HG03558 (cell line): Measurements from ENCODE around the gene EFCAB6.

Source experiments
- ATAC-seq: cut with Tn5 transposase; IDR thresholded peaks from one replicate; pipeline ENCODE4 v1.9.1; 2021; ENCODE audit warnings: moderate number of reproducible peaks; ENCODE audit not compliant: unreplicated experiment; ENCODE audit errors: extremely low read depth

EFCAB6 gene

DNA sequence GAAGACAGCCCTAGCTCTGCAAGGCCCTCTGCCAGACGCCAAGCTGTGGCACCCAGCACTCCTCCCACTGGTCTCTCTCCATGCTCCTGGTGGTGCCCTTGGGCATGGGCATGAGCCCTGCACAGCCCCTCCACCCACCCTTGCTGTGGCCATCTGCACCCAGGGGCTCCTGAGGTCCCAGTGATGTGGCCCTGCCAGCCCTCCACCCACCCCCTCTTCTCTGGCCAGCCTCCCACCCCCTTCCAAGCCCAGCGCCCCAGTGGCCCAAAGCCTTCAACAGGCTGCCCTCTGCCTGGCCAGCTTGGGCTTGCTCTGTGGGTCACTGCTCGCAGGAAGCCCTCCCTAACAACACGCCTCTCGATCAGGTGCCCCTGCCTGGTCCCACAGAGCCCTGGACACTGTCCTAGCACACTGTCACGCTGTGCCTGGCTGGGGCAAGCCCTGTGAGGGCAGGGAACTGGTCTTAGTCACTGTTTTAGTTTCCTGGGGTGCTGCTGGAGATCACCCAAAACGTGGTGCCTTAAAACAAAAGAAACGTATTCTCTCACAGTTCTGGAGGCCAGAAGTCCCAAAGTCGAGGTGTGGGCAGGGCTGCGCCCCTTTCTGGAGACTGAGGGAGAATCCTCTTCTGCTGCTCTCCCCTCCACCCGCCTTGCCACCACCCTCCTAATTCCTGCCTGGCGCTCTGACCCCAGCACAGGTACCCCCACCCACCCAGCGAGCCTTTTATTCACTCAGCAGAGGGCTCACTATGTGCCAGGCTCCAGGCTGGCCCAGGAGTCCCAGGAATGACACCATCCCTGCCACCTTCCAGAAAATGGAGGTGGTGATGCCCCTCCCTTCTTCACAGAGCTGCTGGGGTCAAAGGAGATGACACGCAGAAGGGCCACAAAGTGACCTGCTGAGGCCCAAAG, 35.5 kb upstream of the EFCAB6 start:
- no peak for ATAC-seq

DNA sequence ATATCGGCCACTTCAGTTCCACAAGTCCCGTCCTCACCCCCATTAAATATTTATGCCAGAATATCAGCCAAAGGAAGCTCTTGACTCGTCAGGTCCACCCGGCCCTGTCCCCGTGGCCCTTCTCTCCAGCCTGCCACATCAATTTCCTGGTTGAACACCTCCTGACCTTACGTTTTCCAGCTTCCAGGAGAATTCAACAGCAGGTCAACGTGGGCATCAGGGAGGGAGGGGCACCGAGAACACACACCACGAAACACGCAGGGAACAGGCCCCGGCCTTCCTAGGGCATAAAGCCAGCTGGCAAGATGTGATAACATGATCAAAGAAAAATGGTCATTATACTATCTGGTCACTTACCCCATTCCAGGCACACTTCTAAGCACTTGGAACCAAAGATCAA, 34.9 kb upstream of the EFCAB6 start:
- ATAC-seq, result no peak

DNA sequence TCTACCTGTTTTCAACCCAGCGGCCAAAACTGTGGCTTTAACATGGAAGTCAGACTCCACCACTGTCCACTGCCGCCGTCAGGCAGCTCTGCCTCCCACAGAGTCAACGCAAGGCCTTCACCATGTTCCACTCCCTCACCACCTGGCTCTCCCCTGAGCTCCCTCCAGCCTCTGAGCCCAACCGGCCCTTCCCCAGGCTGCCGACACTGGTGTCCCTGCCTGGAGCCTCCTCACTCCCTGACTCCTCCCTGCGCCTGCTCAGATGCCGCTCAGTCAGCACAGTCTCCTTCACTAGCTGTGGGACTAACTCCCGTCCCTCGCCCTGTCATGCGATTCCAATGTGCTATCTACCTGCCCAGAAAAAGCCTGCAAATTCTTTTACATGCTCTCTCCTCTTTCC, 33.9 kb upstream of the EFCAB6 start:
- ATAC-seq, result no peak

DNA sequence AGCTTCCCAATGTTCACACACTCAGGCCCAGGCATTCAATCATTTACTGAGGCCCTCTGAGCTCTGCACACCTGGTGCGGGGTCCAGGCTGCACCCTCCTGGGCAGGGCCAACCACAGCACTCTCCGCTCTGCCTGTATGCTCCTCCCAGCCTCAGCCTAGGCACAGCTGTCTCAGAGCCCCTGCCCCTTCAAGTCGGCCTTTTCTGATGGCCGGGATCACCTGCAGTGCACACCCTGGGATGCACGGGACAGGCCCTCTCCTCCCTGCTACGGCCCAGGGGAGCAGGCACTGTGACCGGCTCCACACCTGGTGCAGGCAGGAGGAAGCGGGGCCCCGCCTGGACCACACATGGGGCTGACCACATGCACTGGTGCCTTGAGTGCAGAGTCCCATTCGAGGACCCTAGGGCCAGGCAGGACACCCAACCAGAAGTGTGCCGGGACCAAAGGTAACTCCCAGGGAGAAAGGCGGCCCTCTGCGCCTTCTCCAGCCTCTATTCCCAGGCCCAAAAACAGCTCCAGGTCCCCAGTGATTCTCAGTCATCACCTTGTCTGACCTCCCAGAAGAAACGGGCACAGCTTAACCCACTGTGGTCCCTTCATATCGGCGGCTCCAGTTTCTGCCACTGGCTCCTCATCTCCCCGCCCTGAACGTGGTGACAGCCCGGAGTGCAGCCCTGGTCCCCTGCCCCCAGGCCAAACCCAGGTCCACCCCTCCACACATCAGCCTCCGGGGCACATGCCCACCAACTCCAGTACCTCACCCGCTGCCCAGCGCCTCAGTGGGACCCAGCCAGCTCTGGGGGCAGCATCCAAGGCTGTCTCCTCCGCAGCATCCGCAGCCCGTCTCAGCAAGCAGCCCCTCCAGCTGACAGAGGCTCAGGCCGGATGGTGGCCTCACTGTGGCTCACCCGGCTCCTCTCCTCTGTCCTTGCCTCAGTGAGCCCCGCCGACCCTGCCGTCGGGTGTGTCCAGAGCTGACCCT, 32.7 kb upstream of the EFCAB6 start:
- no peak for ATAC-seq

DNA sequence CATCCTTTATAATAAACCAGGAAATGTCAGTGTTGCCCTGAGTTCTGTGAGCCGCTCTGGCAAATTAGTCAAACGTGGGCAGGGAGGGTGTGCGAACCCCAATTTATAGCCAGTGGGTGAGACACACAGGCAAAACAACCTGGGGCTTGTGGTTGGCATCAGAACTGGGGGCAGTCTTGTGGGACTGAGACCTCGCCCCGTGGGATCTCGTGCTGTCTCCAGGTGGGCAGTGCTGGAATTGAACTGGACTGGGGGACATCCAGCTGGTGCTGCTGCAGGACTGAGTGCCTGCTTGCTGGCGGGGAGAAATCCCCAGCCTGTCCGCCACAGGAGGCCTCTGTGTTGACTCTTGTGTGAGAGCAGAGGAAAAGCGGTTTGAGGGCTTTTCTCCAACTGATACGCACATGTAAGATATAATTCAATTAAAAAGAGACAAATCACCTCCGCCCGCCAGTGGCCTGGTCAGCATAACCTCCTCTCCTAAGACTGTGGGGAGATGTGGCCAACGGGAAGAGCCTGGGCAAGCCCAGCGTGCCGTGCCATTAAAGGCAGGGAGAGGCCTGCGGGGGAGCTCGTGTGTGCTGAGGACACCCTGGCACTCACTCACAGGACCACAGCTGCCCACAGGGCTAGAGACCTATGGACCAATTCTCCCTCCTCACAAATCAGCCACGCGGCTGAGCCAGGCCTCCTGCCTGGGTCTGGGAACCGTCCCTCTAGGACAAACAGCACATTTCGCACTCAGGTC, 31.9 kb upstream of the EFCAB6 start:
- ATAC-seq, result no peak

DNA sequence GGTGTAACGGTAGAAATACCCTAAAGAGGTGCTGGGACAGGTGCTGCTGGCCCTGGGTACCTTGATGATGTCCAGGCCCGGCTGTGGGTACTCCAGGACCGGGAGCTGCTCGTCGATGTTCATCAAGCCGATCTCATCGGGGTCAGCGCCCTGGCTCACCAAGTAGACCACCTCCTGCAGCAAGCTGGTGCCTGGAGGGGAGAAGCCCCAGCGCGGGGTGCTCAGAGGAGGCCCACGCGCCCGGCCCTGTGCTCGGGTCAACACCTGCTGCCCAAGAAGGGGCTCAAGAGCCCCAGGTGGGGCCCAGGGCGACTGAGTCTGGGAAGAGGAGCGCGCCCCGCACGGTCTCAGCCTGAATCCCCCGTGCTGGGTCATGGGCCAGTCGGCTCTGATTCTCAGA, 29.6 kb upstream of the EFCAB6 start:
- no peak for ATAC-seq

DNA sequence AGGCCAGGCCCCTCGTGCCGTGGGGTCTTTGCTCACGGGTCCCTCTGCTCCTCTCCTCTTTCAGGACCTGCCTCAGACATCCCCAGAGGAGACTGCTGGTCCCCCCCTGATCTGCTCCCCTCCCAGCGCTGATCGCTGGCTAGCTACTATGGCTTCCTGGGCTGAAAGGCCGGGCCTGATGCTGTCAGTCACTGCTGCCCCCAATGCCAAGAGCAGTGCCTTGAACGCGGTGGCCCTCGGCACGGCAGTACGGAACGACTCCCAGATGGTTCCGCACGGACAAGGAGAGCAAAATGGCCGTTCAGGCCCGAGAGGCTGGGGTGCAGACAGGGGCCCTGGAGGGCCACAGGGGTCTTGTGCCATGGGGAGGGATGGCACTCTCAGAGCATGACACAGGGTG, 28.7 kb upstream of the EFCAB6 start:
- no peak for ATAC-seq

DNA sequence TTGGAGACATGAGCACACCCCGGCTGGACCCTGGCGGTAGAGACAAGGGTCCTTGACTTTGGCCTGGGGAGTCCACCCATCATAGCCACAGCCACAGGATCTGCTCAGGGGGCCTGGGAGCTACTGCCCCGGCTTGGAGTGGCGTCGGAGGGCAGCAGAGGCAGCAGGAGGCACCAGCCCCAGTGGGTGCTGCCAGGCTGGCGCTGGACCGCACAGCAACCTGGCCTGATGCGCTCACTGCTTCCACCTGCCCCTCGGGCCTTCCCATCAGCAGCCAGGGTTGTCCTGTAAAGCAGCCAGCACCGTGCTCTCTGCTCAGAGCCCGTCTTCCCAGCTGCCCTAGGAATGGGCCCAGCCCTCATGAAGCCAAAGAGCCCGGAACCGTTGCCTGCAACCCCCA, 28.3 kb upstream of the EFCAB6 start:
- no peak for ATAC-seq

DNA sequence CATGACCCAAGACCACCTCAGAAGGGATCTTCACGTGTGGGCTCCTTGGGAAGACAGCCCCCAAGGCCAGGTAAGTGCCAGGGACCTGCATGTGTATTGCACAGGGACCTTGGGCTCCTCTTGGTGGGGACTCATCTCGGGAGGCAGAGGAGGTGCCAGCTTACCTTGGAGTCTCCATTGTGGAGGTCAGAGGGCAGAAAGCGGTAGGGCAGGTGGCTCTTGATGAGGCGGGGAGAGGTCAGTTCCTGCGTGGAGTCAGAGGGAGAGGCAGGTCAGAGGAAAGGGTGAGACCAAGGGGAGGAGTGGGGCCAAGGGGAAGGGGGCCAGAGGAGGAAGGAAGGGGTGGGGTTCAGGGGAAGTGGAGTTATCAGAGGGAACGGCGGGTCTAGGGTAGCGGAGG, 27.7 kb upstream of the EFCAB6 start:
- no peak for ATAC-seq

DNA sequence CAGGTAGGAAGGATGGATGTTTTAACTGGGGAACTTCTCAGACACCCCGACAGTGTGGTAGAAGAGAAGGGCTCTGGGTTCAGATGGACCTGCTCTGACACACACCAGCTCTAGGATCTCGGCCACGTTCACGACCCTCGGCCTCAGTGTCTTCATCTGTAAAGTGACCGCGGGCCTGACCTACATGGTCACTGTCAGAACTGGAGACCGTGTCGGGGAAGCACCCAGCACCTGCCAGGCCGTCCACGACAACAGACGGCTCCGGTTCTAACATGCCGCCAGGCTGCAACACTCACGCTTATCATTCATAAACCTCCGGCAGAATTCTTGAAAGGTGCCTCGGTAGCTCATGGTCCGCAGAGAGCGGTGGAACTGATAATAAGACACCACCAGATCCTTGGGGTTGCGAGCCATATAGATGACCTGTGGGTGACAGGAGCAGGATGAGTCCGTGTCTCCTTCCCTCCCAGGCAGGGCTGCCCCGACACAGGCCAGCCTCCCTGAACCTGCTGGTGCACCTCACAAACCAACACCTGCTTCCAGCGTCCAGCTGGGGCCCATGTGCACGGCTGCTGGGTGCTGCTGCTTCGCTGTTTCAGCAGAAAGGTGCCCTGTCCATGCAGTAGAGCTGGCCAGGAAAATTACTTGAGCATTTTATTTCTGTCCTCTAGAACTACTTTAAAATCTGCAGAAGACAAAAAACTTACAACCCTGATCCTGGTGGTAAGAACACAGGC, 26.6 kb upstream of the EFCAB6 start:
- no peak for ATAC-seq

DNA sequence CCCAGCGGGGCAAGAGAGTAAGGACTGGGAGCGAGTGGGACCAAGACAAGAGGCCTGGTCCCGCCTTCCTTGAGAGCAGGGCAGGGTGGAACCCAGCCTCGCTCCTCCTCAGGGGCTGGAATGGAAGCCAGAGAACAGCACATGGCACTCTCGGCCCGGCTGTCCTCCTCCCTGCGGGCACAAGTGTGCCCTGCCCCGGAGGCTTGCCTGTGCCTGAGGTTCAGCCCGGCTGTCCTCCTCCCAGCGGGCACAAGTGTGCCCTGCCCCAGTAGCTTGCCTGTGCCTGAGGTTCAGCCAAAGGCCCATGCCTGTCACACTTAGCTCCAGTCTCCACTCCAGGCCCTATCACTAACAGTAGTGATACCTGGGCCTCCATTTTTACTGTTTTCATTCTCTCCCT, 26.1 kb upstream of the EFCAB6 start:
- ATAC-seq, result no peak

DNA sequence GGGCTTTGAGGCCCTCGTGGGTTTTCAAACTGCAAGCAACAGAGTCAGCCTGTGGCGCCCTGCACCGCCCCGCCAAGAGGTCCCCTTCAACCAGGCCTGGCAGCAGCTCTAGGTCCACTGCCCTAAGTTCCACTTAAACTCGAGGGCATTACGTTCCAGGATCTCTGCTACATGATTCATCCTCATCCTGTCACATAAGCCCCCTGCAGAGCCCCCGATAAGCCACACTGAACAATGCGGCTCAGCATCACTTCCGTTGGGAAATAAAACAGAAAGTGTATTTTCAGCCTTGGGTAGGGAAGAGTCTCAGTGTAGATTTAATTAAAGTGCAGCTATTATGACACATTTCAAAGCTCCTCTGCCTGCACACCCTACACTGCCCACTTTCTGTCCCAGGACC, 25.6 kb upstream of the EFCAB6 start:
- ATAC-seq, result no peak

DNA sequence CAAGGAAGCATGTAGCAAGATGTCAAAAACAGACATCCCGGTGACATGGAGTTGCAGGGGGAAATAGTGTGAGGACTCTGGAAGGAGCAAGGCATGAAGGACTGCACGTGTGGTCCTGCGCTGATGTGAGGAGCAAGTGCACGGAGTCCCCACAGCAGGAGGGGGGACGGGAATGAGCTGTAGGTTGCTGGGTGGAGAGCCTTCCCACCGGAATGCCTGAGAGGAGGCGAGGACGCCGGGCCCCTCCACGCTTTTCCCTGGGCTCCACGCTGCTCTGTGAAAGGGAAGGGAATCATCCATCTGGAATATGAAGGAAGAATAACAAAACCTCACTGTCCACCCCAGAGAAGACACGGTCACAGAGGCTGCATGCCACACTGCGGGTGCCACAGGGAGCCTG, 23.6 kb upstream of the EFCAB6 start:
- ATAC-seq, result no peak

DNA sequence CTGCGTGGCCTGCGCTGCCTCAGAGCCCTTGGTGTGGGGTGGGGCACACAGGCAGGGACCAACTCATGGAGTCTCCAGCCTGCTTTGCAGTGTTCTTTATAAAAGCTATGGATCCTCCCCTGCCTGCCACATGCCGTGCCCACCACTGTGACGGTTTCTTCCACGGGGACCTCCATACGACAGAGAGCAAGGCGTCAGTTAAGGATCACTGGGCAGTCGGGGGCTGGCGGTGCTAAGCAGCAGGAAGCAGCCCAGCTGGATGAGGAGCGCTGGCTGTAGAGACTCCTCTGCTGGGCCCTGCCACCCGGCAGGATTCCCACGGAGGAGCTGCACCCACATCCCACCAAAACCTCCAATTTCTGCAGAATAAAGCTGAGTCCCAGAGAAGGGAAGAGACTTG, 23.1 kb upstream of the EFCAB6 start:
- no peak for ATAC-seq

DNA sequence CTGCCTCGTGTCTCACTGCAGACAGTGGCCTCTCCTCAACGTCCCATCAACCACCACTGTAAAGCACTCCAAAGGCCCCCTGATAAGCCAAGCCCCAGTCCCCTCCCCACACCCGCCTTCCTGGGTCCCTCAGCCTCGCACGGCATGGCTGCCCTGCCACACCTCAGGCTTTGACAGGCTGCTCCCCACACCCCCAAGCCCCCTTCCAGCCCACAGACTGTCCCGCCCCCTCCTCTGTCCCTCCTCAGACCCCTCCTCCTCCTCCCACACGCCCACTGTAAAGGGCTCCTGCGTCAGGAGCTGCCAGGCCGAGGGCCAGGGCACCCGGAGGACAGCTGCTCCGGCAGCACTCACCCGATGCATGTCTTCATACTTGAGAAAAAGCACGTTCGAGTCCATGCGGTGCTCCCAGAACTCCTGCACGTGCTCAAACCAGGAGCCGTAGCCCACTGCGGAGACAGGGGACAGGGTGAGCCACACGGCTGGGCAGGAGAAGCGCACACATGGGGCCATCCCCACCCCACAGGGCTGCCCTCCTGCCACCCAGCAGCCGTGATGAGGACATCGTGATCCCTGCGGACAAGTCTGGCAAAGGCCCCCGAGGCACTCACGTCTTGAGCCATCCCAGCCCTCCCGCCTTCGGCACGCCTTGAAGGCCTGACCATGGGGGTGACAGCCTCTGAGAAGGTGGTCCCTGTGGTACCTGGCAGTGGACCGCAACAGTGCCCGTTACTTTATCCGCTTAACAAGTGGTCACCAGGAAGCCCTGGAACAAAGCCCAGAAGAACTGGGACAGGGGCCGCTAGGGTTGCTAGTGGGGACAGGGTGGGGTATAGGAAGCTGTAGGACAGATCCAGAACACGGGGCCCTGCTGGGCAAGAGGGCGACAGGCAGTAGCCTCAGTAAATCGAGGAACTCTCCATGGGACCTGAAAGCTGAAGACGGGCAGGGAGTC, 21.5 kb upstream of the EFCAB6 start:
- no peak for ATAC-seq

DNA sequence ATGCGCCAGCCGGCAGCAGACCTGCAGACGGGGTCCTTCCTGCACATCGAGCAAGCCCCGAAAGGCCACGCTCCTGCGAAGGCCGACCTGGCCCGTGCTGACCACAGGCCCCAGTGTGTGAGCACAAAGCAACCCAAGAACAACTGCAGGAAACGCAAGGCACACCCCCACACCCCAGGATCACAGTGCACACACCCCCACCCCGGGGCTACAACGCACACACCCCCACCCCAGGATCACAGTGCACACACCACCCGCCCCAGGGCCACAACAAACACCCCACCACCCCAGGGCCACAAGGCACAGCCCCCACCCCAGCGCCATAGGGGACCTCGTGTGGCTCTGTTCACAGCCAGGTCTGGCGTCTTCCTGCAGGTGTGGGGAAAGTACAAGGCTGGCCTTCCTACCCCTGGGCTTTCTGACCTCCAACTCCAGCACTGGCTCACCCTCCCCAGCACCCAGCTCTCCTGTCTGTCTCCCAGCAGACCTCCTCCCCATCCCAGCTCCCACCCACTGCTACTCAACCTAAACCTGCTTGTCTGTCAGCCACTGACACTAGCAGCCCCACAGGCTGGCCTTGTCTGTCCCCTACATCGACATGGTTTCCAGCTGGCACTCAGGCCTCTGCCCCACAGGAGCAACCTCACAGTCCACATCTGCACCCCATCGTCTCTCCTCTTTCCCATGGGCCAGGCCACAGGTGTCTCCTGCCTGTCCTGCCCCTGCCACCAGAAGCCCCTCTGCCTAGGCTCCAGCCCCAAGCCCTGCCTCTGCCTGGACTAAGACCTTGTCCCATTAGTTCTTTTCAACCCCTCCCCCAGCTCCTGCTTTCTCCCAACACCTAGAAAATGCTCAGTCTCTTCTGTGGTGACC, 20.5 kb upstream of the EFCAB6 start:
- no peak for ATAC-seq

DNA sequence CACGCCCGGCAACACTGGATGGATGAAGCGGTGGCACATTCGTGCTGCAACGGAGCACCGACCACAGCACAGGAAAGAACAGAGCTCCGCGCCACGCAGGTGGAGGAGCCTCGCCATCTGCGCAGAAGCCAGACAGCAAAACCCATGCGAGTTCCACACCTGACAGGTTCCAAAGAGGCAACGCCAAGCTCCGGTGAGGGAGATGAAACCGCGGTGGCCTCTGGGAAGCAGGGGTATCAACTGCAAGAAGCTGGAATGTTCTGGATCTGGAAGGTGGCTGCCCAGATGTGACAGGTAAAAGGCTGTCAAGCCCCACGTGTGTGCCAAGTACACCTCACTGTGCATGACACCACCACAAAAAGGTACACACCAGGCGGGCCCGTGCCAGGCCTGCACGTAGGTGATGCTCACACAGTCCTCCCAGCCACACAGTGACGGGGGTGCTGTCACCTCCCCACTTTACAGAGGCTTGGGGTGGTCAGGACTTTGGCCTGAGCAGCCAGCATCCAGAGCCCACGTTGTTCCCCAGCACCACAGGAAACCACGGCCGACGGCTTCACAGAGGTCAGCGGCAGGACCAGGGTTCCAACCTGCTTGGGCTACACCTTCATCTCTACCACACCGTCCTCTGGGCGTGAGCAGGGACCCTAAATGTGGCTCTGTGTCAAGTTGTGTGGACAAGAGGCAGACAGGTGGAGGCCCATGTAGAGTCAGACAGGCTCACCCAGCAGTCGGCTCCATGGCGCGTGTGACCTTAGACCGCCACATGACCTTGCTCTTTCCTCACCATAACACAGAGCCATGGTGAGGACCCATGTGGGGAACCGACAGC, 19.7 kb upstream of the EFCAB6 start:
- no peak for ATAC-seq
